Stimulated activated CD8-positive, alpha-beta memory T cell treated with anti-CD3 and anti-CD28 coated beads, Interleukin-7, amount 100 ng/mL, for 1 hour (primary cell): ENCODE results near the gene ENOX1.

Source experiments
- DNase-seq, 2 donors: peaks; one replicate each; pipeline ENCODE4 v3.0.0-alpha.2; 2020; ENCODE audit warnings: low read depth in 2 of 2

The ENOX1 gene

DNA sequence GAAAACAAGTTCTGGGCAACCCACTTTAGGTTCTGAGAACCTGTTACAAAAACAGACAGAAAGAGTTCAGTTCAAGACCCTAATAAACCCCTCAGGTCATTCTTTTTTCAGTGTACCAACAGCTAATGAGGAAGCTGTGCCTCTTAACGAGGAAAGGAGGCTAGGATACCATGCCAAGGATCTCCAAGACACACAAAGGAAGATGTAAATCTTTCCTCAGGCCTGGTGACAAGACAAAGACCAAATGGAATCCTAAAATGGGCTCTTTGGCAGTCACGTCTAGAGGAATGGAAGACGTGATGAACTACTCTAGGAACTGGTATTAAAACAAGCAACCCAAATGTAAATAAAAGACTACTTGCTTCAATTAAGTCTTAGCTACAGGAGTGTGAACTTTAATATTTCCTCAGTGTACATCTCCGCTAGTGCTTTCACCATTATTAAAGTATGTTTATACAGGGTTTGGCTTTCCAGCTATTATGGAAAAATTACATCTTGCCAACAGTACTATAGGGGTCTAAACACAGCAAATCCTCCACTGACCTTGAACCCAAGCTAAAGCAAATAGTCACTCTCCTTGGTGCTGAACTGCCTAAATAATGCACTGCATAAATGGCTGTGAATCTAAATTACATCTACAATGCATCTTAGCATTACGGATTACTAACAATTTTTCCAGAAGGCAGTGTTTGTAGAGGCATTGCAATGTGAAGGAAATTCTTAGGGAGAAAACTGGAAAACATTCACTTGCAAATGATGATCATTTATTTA is 42.3 kb downstream of the ENOX1 start:
- no peak for DNase-seq

DNA sequence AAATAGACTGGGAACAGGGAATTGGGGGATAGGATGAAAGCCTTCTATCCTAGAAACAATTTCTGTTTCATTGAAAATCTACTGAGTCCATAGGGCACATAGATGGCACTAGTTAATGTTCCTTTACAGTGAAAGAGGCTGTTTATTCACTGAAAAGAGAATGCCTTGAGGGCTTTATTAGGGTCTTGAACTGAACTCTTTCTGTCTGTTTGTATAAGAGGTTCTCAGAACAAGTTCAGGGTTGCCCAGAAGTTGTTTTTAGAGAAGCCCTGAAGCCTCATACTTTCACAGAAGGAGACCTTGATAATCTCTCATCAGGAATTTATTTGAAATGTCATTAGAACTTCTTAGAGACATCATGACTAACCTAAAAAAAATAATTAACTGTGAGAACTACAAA is 43.9 kb downstream of the ENOX1 start:
- DNase-seq = no peak

DNA sequence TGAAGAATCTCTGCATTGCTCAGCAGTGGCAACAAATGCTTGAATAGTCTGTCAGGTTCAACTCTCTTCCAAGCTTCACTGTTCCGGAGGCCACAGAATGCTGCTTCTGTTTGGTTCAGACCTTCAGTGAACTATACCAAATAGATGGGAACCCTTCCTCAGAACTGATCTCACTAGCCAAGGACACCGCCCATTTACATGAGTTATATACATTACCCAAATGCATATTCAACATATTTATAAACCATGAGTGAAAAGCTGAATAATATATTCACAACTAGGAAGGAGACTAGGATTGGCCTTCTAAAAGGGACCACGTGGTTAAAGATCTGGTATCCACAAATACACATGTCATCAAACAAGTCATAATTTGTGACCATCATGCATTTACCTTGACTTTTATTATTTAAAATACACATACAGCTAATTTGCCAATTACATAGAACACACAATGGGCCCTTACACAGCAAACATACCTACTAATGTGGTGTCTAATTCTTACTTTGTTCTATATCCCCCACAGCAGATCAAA is 49.3 kb downstream of the ENOX1 start:
- no peak for DNase-seq

DNA sequence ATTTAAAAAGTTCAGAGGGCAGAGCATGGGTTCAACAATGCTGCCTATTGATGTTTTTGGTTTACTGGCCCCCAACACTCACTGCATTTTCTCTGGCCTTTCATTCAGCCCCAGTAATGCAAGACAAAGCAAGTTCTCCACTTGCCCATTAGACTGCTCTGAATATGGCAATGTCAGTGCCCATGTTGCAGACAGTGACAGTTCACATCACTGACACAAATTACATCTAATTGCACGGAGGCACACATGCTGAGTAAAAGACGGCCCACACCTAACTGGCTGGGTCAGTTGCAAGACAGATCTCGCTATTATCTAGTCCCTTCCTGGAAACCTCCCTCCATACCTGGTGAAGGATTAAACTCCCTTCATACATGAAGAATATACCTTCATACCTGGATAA is 54.0 kb downstream of the ENOX1 start:
- DNase-seq = no peak

DNA sequence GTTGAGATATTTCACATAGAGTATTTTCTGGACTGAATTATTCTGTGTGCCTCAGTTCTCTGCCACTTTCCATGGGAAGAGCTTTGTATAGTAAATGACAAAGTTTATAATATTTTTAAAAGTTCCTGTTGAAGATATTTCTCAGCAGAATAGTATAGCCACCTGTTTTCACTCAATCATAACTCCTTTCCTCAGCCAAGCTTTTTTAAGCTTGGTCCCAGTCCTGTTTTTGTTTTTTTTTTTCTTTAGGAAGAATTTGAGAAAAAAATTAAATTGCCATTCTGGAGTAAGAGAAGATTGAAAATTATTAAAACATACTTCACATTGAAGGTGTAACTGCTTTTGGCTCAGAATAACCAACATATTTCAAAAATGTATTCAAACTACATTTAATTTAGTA is 55.5 kb downstream of the ENOX1 start:
- no peak for DNase-seq

DNA sequence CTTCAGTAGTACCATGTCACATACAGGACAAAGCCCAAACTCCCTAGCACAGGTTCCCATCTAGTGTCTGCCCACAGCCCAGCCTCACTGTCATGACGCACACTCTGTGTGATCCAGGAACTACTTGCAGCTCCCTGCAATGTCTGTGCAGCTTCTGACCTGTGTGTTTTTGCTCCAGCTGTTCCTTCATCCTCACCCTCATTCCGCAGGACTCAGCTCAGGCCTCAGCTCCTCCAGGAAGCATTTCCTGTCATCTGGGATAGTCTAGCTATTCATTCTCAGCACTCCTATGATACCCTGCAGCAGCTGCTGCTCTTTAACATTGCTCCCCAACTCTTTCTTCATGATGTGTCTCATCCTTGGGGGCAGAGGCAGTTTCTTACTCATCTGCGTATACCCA is 56.1 kb downstream of the ENOX1 start:
- DNase-seq = no peak

DNA sequence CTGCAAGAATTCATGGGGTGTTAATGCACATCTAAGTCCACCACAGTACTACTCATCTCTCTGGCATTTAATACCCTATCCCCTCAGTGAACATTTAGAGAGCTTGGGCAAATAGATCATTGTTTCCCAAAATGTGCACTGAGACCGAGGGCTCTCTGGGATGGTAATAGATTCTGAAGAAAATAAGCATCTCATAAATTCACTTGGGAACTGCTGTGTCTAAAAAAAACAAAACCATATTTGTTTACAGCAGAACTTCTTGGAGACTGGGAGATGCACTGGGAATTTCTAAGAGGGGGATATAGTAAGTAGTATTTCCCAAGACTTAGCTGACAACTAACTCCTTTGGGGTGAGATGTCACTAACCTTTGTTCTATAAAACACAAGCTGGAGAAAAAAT is 58.4 kb downstream of the ENOX1 start:
- no peak for DNase-seq

DNA sequence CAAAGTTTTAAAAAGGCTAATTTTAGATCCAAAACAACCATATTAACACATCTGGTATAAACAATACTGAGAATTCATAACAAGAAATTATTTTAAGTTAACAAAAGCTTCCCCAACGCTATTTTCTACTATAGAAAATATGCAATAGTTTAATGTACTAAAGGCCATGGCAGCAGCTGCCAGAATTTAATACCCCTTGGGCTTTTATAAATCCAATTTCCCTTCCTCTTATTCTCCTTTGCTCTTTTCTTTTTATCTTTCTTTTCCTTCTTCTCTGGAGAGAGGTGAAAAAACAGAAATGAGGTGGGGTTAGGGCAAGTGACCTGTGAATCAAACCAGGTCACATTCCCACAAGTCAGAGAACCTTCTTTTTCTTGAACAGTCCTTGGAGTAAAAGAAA is 58.9 kb downstream of the ENOX1 start:
- DNase-seq = no peak

DNA sequence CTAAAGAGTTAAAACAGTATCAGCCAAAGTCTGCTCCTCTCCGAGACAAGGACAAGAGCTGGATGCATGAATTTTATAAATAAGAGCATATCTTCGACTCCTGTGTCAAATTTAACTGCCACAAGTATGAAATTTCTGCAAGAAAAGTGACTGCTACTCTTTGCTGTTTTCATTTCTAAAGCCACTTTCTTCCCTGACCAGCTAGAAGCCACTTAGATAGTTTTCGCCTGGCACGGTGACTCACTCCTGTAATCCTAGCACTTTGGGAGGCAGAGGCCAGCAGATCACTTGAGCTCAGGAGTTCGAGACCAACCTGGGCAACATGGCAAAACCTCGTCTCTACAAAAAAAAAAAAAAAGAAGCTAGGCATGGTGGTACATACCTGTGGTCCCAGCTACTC is 61.3 kb downstream of the ENOX1 start:
- no peak for DNase-seq

DNA sequence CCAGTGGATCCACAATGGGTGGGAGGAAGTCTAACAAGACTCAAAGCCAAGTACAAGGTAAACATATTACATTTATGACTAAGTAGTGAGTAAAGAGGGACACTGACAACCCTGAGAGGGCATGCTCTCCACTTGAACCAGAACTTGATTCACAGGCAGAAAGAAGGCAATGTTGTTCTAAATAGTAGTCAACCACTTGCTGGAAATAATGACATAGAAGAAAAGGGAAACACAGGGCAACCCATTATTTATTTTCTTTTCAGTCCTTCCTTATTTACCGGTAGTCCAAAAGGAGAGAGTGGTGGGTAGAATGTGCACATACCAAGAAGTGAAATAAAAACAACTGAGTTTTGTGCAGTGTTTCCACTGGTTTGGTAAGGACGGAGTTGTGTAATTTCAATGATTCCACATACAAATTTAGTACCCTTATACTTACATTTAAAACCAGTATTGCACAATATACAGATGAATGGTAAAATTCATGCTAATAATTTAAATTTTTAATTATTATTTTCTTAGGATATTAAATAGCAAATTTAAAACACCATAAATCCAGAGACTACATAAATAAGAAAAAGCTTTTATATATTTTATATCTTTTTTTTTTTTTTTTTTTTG is 65.9 kb downstream of the ENOX1 start:
- no peak for DNase-seq

DNA sequence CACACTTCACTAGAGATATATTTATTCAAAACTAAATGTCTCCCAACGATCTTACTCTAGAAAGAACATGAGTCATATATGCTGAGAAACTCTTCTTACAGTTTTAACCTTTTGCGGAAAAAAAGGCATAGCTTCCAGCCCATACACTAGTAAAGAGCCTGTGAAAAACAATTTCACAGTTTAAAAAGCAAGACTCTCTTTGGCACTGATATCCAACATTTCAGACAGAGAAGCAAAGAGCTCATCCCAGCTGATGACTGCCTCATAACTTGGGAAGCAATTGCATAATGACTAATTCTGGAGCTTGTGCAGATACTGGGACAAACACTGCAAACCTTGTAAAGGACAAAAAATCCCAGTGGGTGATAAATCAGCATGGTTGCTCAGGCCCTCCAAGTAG is 88.0 kb downstream of the ENOX1 start:
- no peak for DNase-seq

DNA sequence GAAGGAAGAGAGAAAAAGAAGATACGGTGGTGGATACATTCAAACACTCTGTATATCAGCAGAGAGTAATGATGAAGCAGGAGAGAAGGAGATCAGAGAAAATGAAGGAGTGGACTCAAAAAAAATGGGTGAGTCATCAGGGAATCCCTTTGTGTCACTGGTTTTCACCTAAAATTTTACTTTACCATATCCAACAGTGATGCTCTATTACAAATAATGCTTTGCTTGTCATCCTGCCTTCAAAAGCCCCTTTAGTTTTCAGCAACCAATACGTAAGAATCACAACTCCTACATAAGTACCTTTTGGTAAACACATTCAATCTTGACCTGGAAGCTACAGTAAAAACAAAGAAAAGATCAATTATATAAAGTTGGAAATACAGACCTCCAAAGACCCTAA is 88.8 kb downstream of the ENOX1 start:
- no peak for DNase-seq

DNA sequence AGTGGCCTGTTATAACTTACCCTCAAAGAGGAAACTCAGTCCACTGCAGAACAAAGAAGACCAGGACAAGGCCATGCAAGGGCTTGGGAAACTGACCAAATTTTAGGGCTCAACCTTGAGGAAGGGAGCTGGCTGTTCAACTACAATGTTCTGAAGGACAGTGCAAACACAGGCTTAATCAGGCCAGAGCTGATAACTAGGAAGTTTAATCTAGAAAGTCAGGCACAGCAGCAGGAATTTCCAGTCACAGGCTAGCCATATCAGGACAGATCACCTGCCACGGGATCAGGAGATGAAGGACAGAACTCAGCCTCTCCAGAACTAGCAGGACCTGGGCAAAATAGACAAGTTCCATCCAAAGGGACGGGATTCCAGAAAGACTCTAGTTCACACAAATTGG is 89.4 kb downstream of the ENOX1 start:
- no peak for DNase-seq

DNA sequence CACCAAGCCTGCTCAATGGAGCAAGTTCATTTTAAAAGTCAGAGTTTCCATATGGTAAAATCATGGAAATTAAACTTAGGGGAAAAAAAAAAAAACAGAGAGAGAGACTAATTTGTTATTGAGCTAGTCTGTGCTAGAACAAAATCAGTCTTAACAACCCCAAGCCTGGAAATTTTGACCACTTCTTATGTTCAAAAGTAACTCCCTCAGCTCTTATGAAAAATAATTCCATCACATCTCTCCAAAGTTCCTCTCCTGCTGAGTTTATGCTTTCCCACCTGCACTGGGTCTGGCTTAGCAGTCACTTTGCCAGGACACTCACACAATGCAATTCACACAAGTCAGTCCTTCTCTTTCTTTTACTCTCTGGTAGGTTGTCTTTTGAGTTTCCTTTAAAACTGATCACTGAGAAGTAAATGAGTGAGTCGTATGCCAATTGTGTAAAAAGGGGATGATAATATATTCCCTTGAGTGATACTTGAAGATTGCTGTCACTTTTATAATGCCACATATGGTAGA is 92.6 kb downstream of the ENOX1 start:
- no peak for DNase-seq

DNA sequence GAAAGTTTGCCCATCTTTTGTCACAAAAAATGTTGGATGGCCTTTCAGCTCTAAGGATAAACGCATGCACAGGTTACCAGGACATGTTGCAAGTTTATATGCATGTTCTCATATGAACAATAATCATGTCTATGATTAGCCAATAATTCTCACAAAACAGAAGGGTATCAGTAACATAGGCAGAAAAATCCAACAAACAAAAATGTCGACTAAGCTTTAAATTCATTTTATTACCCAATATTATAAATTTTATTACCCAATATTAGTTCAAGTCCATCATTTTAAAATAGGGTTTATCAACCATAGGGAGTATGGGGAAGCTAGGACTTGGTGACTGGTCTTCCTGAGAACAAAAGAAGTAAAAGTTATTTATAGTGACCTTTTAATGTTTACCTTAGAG is 93.1 kb downstream of the ENOX1 start:
- DNase-seq = no peak

DNA sequence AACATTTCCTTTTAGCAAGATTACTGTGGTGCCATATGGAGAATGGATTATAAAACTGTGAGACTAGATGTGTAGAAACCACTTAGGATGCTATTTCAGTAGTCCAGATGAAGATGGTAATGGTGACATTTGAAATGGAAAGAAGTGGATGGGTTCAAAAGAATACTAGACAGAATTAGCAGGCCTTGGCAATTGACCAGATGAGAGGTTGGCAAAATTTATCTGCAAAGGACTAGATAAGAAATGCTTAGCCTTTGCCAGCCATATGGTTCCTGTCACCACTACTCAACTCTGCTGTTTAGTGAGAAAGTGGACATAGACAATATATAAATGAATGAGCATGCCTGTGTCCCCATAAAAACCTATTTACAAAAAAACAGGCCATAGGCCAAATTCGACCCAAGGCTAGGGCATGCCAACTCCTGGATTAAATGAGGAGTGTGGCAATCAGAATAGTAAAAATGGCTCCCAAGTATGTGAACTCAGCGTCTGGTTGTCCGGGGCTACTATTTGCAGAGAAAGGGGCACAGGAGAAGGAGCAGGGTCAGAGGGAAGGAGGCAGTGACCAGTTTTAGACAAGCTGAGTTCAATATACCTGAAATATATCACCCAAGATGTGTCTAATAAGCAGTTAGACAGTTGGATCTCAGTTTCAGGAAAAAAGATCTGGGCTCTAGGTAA is 98.4 kb downstream of the ENOX1 start:
- DNase-seq = no peak

DNA sequence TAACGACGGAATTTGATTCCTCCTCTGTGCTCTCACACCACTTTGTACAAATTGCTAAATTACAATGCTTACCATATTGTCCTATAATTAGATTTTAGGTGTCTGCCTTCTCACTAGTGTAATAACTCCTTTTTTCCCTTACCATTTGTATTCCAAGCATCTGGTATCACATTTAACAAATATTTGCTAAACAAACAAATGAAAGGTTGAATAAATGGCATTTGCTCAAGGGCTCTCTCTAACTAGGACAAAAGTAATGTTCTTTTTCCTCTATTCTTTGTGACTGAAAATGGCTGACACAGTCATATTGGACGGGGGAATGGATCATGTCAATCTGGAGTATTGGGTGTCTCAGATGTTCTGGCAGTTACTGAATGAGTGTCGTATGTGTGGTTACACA is 99.7 kb downstream of the ENOX1 start:
- DNase-seq = no peak

DNA sequence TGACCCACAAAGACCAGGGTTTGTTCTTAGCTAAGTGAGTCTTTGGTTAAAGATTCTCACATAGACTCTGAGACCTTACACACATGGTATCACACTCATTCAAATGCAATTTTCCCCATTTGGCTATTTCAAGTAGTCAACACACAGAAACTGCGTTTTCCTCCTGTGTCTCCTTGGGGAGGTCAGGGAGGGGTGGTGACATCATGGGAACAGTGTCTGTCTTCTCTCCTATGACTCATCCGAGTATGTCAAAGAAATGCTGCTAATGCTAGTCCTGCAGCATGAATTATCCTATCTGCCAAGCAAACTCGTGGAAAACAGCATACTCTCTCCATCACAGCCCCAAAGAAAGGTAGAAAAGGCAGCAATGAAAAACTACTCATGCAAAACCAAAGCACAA is 100.2 kb downstream of the ENOX1 start:
- DNase-seq = no peak

DNA sequence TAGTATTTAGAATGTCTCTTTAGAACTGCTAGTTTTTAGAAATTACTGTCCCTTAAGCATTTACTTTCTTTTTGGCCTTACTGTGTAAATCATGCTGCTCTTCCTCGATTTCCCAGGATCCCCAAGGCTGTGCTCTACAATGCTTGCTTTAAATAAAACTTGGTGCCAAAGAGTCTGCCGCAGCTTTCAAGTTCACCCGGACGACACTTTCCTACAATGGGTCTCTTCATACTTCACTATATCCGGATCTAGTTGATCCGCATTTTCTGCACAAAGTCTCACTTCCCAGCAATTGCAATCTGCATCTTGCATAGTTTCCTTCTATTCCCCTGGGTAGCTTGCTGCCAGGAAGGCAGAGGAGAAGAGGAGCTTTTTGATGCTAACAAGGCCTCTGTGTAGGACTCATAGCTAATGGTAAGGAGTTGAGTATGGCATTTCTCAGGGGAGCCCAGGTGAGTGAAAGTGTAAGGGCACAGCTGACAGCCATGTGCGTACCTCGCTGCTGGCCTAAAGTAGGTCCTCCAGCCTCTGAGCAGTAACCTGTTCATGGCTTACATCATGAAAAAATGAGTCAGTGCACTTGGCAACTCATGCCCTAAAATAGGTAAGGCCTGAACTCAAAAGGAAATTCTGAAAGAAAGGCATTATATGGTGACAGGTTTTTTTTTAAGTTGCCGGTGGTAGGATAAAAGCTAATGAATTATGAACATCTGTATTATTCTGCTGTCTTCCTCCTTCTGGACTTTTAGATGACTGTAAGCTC is 101.6 kb downstream of the ENOX1 start:
- DNase-seq = no peak

DNA sequence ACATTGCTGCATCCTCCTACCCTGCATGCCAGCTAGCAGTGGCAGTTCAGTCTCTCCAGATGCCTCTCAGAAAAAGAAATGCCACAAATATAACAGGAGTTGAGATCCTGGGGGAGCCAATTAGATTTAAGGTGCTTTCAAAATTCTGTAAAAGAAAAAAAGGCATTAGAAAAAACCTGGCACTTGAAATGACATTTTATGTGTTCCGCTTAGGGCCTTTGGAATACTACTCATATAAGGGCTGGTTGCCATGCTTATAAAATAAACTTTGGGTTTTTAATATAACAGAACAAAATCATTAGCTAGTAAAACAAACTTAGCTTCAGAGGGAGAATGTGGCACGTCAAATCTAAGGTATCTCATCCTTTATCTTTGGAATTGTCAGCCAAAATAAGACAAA is 104.1 kb downstream of the ENOX1 start:
- no peak for DNase-seq

DNA sequence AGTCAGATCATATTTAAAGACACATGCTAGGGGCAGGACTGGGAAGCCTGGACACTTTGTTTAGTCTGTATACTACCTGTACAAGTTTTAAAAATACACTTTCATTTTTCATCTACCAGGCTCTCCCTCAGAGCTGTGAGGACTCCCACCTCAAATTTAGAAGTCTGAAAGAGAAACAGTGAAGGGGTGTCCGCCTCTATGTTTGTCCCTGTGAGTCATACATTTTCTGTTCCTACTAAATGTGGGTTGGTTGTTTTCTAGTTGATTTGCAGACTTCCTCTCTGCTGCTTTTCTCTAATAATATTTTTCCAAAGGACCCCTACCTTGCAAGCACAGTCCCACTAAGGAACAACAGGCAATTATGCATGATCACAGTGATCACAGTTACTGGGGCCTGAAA is 110.5 kb downstream of the ENOX1 start:
- DNase-seq = no peak

DNA sequence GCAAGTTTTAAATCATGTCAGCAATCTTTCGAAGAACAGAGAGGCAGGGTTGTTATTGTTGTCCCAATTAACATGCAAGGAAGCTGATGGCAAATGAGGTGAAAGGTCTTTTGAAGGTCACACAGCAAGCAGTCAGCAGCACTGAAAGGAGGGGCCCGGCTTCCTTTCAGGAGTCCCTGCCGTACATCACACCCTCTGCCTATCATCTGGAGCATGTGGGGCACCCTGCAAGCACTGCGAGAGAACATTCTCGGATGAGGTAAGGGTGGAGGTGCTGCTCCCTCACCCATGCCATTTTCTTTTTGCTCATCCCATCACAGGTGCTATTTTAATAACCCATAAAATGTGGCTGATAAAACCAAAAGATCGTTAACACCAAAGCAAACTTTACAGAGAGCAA is 111.2 kb downstream of the ENOX1 start:
- DNase-seq = no peak
